Parathyroid adenoma (tissue), 2 donors: Measurements from ENCODE around the gene PGA3.

ENCODE experiments used
- H2AFZ ChIP-seq: fragments of 300-600 bp; sonication (generic); one replicate; pipeline ENCODE4 v1.7.0; 2017; ENCODE audit warnings: antibody characterized with exemption, mild to moderate bottlenecking
- H3K27ac ChIP-seq: fragments of 300-600 bp; sonication (generic); one replicate; pipeline ENCODE4 v1.7.0; 2017
- H3K27me3 ChIP-seq: fragments of 300-600 bp; sonication (generic); one replicate; pipeline ENCODE4 v1.7.0; 2017; ENCODE audit warnings: low read length; ENCODE audit not compliant: control insufficient read depth, insufficient read depth
- H3K36me3 ChIP-seq: fragments of 300-600 bp; sonication (generic); one replicate; pipeline ENCODE4 v1.7.0; 2017; ENCODE audit warnings: low read length; ENCODE audit not compliant: control insufficient read depth, insufficient read depth
- H3K4me1 ChIP-seq: fragments of 300-600 bp; sonication (generic); one replicate; pipeline ENCODE4 v1.7.0; 2017; ENCODE audit warnings: control low read depth
- H3K4me2 ChIP-seq: fragments of 300-600 bp; sonication (generic); one replicate; pipeline ENCODE4 v1.7.0; 2017; ENCODE audit warnings: low read length
- H3K4me3 ChIP-seq: fragments of 300-600 bp; sonication (generic); one replicate; pipeline ENCODE4 v1.7.0; 2017; ENCODE audit warnings: low read depth, low read length
- H3K79me2 ChIP-seq: fragments of 300-600 bp; sonication (generic); one replicate; pipeline ENCODE4 v1.7.0; 2017; ENCODE audit warnings: control low read depth
- H3K9ac ChIP-seq: fragments of 300-600 bp; sonication (generic); one replicate; pipeline ENCODE4 v1.7.0; 2017; ENCODE audit warnings: mild to moderate bottlenecking
- H3K9me3 ChIP-seq: fragments of 300-600 bp; sonication (generic); one replicate; pipeline ENCODE4 v1.7.0; 2017; ENCODE audit warnings: low read length; ENCODE audit not compliant: control insufficient read depth
- CTCF ChIP-seq: fragments of 300-600 bp; sonication (generic); IDR thresholded peaks from one replicate; pipeline ENCODE4 v1.7.0; 2017; ENCODE audit warnings: antibody characterized with exemption, mild to moderate bottlenecking
- donor health status: primary hyperparathyroidism.

The PGA3 gene

GRCh38 chr11:61193596-61193995 lies 9.7 kb upstream of the PGA3 start:
- H3K4me2 ChIP-seq = no peak overlapping the region
- no peak for TF ChIP-seq CTCF
- no peaks in the 10 kb centered on the region for H3K9me3 ChIP-seq
- no peak overlapping the region for H2AFZ ChIP-seq
- no peak overlapping the region for H3K9ac ChIP-seq
- no peaks in the 10 kb centered on the region for H3K36me3 ChIP-seq
- H3K27ac ChIP-seq = no peak overlapping the region
- no peaks in the 10 kb centered on the region for H3K4me1 ChIP-seq
- H3K4me3 ChIP-seq = no peak overlapping the region
- H3K27me3 ChIP-seq = no peaks in the 10 kb centered on the region
- H3K79me2 ChIP-seq = no peaks in the 10 kb centered on the region

- Histone ChIP-seq H3K4me2 (no peak overlapping the region), H3K4me3 (no peak overlapping the region), H3K9me3 (no peaks in the 10 kb centered on the region), H3K4me1 (no peaks in the 10 kb centered on the region), H3K27ac (no peak overlapping the region), H3K27me3 (no peaks in the 10 kb centered on the region), H3K9ac (no peak overlapping the region), H3K36me3 (no peaks in the 10 kb centered on the region), H2AFZ (no peak overlapping the region), H3K79me2 (no peaks in the 10 kb centered on the region)
- no peak for TF ChIP-seq CTCF
These were observed 9.1 kb upstream of the PGA3 start for GRCh38 chr11:61194169-61194671.

GRCh38 chr11:61194981-61195695 lies 8.2 kb upstream of the PGA3 start:
- Histone ChIP-seq H3K9me3 (no peaks in the 10 kb centered on the region), H3K4me1 (no peaks in the 10 kb centered on the region), H3K4me2 (peak overlapping the region; percentile 35), H3K79me2 (no peaks in the 10 kb centered on the region), H3K36me3 (no peaks in the 10 kb centered on the region), H3K27me3 (no peaks in the 10 kb centered on the region), H3K9ac (no peak overlapping the region), H3K4me3 (no peak overlapping the region), H3K27ac (no peak overlapping the region), H2AFZ (peak overlapping the region; percentile 69)
- TF ChIP-seq CTCF = no peak

GRCh38 chr11:61195719-61196118 lies 7.6 kb upstream of the PGA3 start:
- no peaks in the 10 kb centered on the region for H3K36me3 ChIP-seq
- H2AFZ ChIP-seq = peak overlapping the region; percentile 69
- no peak overlapping the region for H3K9ac ChIP-seq
- no peaks in the 10 kb centered on the region for H3K9me3 ChIP-seq
- H3K4me1 ChIP-seq = no peaks in the 10 kb centered on the region
- no peak for TF ChIP-seq CTCF
- no peaks in the 10 kb centered on the region for H3K27me3 ChIP-seq
- no peaks in the 10 kb centered on the region for H3K79me2 ChIP-seq
- H3K27ac ChIP-seq = no peak overlapping the region
- peak overlapping the region; percentile 35 for H3K4me2 ChIP-seq
- H3K4me3 ChIP-seq = no peak overlapping the region

- Histone ChIP-seq H3K4me3 (no peak overlapping the region), H3K4me1 (no peaks in the 10 kb centered on the region), H3K27me3 (no peaks in the 10 kb centered on the region), H3K4me2 (no peak overlapping the region), H3K9me3 (no peaks in the 10 kb centered on the region), H2AFZ (no peak overlapping the region), H3K79me2 (no peaks in the 10 kb centered on the region), H3K36me3 (no peaks in the 10 kb centered on the region), H3K27ac (no peak overlapping the region), H3K9ac (no peak overlapping the region)
- TF ChIP-seq CTCF = no peak
These were observed 5.0 kb upstream of the PGA3 start for GRCh38 chr11:61198361-61198760.
